K562 (cell line): Measurements from ENCODE around the gene CTNNA3.

ENCODE experiments used
- NCOA2 ChIP-seq, 2 experiments: fragments of 450-650 bp; IDR thresholded peaks; 2 replicates each; pipeline ENCODE4 v1.6.1; 2018; ENCODE audit warnings: mild to moderate bottlenecking in 2 of 2, moderate library complexity in 1 of 2; ENCODE audit not compliant: partially characterized antibody in 2 of 2
- SP2 ChIP-seq: IDR thresholded peaks from 2 replicates; pipeline ENCODE4 v1.6.1; 2011; ENCODE audit warnings: mild to moderate bottlenecking, low read depth, low read length, moderate library complexity; ENCODE audit not compliant: poor library complexity, severe bottlenecking; ENCODE audit errors: extremely low read depth
- ZNF253 ChIP-seq: fragments of 250-450 bp; sonication (Bioruptor Pico); conservative IDR thresholded peaks from 2 replicates; pipeline ENCODE4 v1.6.1; 2021; ENCODE audit warnings: mild to moderate bottlenecking

GRCh38 chr10:66981361-66982052, 714.5 kb downstream of the CTNNA3 start:
- no peak for TF ChIP-seq NCOA2 (IDR thresholded peaks at IDR 0.05; ENCODE audit: partially characterized antibody in 2 of 2)
- no peak for TF ChIP-seq SP2
- TF ChIP-seq ZNF253 (CRISPR knock-in tag): no peak
